CD4-positive, alpha-beta T cell treated with Interleukin-6 at 100 ng/mL for 8 hours (primary cell): ENCODE results near the gene HSPA6.
"Not testable (repeated sequence)": the region's sequence is repeated elsewhere in the genome, so short reads cannot be mapped to it uniquely, and the experiment has no call there.

ENCODE experiments used
- DNase-seq: peaks from one replicate; pipeline ENCODE4 v3.0.0-alpha.2; 2020; ENCODE audit warnings: mixed read lengths, low spot score

Gene HSPA6

DNA sequence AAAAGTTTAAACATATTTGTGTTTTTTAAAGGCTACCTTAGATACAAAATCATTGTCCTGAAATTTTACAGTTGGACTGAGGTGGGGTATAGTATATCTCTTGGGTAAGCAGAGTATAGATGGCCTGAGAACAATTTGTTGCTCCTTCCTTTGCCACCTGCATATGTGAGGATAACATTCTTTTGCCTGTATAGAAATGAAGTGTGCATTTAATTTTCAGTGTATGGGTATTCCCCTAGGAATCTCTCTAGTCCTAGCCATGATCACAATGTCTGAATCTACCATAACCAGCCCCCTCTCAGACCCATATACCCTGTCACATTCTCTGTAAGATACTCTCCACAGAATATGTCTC, 21.0 kb upstream of the HSPA6 start:
- DNase-seq: no peak

DNA sequence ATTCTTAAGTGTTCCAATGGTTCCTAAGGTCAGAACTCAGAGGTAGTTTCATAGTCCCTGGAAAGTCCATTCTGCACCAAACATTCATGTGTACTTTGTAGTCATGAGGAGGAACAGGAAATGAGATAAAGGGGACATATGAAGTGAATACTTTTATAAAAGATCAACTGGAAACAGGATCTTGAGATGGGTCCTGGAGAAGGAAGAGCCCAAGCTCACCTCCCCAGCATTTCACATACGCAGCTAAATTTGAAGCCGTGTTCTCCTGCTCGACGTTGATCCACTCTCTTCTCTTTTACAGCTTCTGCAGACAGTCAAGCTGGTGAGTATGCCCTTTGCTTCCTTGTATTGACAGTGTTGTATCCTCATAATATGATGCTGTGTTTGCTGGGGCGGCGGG, 18.7 kb upstream of the HSPA6 start:
- no peak for DNase-seq

DNA sequence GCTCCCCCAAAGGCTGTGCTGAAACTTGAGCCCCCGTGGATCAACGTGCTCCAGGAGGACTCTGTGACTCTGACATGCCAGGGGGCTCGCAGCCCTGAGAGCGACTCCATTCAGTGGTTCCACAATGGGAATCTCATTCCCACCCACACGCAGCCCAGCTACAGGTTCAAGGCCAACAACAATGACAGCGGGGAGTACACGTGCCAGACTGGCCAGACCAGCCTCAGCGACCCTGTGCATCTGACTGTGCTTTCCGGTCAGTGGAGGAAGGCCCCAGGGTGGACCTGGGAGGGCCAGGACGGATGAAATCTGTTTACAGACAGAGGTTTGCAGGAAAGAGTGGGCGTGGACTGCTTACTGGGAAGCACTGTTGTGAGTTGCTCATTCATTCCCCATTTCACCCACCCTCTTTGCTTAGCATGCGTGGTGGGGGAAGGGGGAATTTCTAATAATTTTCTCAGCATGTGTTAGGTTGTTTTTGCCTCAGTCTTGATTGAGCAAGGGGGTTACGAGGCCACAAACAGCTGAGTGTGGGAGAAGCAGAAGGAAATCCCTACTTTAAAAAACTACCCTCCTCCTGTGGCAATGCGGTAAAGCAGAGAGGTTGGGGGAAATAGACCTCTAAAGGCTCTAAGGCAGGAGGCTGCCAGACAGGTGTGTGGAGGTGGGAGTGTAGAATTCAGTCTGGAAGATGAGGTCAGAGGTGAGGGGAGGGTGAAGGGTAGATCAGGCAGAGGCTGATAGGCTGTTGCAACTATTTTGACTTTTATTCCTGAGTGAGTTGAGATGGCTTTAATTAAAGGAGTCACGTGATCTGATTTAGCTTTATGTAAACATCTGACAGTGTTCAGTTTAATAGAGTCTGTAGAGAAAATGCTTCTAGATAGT, 17.8 kb upstream of the HSPA6 start:
- DNase-seq: no peak

DNA sequence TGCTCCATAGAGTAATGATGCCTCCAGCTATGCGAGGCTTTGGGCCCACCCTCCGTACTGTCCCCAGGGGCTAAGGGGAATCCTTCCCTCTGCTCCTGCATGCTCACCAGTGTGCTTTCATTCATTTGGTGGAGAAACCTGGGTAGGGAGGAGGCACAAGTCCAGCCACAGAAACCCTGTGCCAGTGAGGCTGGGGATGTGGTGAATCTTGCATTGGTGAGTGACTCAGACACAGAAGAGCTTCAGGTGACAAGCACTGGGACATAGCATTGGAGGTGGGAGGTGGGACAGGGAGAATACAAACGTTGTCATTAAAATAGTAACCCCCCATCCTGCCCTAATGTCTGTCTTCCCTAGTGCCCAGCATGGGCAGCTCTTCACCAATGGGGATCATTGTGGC, 13.9 kb upstream of the HSPA6 start:
- no peak for DNase-seq

DNA sequence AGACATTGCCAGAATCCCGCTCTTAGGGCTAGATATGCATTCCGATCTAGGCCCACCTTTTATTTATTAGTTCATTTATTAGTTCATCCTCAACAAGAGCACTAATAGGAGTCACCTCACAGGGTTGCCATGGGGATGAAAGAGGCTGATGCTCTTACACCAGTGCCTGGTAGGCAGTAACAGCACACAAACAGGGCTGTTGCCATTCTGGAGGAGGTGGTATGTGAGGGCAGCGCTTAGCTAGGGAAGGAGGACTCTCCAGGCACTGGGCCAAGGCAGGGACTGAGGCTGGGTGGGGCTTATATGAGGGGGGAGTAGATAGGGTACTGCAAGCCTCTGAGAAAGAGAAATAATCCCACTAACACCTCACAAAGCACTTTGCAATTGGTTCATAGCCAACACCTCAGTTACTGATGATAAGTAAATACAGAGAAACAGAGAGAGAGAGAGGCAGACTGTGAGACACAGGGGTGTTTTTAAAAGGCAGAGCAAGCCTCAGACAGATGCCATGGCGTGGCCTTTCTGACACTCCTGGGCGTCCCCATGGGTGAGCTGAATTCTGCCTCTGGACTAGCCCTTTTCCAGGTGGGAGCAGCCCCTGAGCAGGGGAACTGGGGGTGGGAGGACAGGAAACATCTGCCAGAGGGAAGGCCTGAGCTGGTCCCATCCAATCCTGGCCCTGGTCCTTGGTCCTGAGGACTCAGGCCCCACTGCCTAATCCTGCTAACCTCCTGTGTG, 13.2 kb upstream of the HSPA6 start:
- DNase-seq: no peak

DNA sequence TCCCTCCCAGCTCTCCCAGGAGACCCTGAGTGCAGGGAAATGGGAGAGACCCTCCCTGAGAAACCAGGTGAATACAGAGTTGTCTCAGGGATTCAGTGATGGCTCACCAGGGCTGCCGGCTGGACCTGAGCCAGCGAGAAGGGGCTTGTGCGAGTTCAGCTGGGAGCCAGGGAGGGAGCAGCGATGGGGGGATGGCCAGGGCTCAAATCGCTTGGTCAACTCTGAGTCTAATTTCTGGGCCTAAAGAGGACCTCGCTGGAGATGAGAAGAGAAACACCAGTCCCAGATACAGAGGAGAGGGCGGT, 12.6 kb upstream of the HSPA6 start:
- DNase-seq: no peak

DNA sequence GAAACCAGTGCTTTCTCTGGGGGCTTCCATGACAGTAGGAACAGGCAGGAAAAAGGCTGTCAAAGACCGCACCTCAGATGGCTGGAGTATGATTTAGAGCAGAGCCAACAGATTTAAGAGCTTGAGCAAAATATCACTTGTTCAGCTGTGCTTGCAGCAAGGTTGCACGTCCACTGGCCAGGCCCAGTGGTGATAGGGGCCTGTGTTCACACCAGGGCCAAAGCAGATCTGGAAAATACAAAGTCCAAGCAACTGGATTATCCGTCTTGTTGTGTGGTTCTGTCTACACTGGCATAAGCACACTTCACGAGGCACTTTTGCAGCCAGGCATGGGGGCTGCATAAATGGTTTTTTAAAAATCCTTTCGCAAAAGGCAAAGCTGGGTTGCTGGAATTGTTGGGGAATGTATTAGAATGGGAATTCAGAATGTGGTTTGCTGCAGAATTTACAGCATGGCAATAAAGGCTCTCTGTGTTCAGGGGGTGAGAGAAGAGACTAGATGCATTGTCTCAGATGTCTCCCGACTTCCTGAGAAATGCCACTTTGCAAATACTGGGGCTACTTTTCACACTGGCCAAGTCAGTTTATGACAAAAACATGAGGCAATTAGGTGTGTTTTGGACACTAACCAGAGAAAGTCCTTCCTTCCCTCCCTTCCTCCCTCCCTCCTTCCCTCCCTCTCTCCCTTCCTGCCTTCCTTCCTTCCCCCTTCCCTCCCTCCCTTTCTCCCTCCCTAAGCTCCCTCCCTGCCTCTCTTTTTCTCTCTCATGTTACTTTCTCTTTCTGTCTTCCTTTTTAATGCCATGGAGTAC, 11.5 kb upstream of the HSPA6 start:
- not testable (repeated sequence) for DNase-seq

DNA sequence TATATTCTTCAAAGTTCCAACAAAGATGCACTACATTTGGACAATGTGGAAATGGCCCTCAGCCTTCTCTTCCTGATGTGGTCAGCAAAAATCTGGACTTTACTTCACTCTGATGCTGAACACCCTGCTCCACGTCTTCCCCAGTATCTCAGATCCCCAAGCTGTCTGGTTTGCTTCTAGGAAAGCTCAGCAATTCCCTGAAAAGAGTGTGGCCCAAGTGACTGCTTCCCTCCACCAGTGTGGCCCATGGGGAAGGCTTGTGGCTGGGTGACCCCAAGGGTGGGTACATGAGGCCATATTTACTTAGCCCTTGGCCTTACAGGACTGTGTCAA, 10.9 kb upstream of the HSPA6 start:
- not testable (repeated sequence) for DNase-seq

DNA sequence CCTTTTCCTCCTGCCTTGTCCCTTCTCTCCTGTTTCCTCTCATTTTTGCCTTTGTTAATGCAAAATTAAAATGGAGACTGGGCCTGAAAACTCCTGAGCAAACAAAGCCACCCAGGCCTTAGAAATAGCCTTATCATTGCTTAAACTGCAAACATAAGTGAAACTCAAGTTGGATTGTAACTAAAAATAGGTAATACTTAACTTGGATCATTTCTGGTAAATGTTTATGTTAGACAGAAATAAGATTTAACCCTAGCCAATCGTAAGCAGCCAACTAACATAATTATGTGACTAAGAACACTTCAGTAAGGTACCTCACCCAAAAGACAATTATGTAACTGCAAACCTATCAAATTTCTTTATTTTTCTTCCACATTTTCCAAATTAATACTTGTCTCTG, 10.4 kb upstream of the HSPA6 start:
- not testable (repeated sequence) for DNase-seq

DNA sequence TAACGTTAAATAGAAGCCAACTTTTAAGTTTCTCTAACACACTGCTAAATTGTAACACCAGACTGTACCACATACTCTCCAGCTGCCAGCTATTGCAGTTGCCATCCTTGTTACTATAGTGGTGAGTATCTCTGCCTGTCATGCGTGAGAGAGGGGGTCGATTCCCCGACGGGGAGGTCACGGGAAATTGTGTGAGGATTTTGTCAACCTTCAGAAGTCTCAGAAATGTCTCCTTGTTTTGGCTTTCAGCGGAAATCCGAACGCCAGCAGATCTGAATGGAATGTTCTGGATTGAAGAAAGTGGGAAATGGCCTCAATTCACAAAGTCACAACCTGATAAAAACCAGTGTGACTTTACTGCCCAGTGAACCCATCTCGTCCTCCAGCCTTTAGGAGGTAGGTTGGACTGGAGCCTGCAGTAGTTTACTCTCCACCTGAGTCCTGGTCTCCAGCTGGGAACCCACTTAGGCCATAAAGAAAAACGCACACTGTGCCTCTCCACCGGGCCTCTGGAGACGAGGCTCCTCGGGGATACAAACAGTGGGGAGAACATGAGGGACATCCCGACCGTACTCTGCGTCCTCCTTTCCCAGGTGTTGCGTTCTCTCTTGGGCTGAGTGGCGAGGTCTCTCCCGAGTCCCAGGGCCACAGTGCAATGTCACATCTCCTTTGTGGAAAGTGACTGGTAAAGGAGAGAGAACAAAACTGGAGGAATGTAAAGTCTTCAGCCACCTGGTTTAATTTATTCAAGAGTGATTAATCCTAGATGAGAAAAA, 1.1 kb upstream of the HSPA6 start:
- DNase-seq: not testable (repeated sequence)

DNA sequence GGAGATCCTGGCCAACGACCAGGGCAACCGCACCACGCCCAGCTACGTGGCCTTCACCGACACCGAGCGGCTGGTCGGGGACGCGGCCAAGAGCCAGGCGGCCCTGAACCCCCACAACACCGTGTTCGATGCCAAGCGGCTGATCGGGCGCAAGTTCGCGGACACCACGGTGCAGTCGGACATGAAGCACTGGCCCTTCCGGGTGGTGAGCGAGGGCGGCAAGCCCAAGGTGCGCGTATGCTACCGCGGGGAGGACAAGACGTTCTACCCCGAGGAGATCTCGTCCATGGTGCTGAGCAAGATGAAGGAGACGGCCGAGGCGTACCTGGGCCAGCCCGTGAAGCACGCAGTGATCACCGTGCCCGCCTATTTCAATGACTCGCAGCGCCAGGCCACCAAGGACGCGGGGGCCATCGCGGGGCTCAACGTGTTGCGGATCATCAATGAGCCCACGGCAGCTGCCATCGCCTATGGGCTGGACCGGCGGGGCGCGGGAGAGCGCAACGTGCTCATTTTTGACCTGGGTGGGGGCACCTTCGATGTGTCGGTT, 477 bp downstream of the HSPA6 start:
- DNase-seq: not testable (repeated sequence)

DNA sequence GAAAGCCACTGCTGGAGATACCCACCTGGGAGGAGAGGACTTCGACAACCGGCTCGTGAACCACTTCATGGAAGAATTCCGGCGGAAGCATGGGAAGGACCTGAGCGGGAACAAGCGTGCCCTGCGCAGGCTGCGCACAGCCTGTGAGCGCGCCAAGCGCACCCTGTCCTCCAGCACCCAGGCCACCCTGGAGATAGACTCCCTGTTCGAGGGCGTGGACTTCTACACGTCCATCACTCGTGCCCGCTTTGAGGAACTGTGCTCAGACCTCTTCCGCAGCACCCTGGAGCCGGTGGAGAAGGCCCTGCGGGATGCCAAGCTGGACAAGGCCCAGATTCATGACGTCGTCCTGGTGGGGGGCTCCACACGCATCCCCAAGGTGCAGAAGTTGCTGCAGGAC, 981 bp downstream of the HSPA6 start:
- DNase-seq: not testable (repeated sequence)

DNA sequence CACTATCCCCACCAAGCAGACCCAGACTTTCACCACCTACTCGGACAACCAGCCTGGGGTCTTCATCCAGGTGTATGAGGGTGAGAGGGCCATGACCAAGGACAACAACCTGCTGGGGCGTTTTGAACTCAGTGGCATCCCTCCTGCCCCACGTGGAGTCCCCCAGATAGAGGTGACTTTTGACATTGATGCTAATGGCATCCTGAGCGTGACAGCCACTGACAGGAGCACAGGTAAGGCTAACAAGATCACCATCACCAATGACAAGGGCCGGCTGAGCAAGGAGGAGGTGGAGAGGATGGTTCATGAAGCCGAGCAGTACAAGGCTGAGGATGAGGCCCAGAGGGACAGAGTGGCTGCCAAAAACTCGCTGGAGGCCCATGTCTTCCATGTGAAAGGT, 1.6 kb downstream of the HSPA6 start:
- not testable (repeated sequence) for DNase-seq

DNA sequence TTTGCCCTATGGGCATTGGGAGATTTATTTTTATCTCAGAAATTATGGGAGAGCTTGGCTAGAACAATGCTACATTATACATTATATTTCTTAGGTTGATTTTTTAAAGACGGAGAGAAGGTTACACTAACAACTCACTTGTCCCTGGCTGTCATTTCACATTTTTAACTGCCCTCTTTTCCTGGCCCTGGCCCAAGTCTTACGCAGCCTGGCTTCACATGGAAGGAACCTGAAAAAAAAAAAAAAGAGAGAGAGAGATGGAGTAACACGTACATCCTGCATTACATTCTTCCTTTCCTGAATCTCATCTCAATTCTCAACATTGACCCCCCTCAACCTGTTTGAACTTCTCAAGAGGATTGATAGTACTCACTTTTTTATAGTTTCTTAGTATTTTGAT, 4.2 kb downstream of the HSPA6 start:
- not testable (repeated sequence) for DNase-seq

DNA sequence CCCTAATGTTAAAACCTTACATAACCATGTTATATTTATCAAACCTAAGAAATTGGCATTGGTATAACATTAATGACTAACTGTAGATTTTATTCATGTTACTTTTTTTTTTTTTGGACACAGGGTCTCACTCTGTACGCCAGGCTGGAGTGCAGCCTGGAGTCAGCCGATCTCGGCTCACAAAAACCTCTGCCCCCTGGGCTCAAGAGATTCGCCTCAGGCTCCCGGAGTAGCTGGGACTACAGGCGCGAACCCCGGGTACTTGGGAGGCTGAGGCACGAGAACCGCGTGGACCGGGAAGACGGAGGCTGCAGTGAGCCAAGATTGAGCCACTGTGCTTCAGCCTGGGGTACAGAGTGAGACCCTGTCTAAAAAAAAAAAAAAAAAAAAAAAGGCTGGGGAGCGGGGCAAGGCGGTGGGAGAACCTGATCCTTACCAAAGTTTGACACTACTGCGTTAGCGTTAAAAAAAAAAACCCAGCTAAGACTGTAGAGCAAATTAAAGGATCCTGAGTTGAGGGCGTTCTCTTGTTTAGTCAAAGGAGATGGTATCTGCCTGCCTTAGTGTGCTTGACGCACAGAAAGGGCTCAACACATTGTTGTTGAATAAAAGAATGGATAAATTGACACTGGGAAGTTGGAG, 5.2 kb downstream of the HSPA6 start:
- DNase-seq: not testable (repeated sequence)

DNA sequence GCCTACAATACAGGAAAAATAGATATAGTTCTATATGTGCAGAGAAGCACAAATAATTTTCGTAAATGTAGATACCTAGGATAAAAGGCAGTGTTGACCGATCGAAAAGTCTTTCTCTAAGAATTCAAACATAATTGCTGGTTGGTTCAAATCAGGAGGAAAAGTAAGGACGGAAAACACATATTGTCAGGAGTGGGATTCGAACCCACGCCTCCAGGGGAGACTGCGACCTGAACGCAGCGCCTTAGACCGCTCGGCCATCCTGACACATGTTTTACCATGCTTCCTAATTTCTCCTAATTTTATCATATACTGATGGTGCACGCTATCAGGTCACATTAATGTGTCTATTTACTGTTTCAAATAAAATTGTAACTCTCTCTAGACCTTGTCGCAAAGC, 5.8 kb downstream of the HSPA6 start:
- DNase-seq: peak; percentile 58

DNA sequence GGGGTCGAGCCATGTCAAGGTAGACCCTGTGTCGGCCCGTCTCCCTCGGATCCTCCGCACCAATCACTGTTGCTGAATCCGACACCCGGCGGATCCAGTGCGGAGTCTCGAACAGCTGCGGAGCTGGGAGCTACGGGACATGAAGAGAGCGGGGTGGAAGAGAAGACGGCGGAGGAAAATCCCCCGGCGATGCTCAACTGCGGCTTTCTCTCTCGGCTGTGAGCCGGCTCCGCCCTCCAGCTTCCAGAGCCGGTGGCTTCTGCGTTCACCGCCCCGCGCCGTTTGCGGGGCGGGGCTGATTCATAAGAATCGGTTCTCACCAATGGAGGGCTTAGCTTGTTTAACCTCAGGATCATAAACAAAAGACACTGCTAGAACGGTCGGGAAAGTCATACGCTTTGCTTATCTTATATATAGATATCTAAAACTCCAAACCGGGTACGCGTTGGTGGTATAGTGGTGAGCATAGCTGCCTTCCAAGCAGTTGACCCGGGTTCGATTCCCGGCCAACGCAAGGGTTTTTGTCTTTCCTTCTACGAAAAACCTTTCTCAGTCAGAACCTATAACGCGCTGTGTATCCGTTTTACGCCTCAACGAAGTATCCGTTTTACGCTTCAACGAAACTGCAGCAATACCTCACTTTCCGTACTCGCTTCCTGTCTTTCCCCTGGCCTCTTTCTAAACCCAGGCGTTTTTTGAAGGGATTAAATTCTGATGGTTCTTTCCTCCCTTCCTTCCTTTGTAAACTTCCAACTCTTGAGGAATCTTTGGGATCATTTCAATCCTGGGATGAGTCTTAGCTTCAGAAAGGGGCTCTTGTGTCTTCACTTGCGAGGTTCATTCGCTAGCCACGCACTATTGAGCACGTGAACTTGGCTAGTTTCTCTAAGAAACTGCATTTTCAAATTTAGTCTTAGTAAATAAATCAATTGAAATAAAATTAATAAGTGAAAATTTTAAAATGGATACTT, 6.6 kb downstream of the HSPA6 start:
- peak; percentile 89 for DNase-seq

DNA sequence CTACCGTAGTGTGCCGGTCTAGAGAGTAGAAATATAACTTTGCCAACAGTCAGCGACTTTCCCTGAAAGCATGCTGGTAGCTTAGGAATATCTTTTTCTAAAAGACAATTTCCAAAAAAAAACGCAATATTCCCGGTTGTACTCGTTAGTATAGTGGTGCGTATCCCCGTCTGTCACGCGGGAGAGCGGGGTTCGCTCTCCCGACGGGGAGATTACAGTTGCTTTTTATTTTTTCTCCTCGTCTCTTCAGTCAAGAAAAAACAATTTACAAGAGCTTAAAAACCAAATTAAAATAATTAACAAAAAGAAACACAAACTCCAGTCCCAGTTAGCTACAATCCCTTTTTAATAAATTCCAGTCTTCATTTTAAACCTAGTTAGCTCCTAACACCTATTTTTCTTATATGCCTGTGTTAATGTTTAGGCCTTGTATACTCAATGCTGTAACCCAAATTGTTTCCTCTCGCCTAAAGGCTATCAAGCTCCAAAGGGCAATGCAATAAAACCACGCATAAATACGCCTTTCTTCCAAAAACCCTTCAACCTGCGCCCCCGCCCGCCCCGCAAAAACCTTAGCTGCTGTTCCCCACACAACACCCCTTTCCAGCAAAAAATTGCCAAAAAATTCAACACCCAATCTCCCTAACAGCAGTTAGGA, 7.8 kb downstream of the HSPA6 start:
- no peak for DNase-seq
